Thoracic aorta (tissue), 2 donors: ENCODE data around the gene ERN1. TPM values are rescaled to one million over a fixed set of nuclear protein-coding genes. Genes with fewer than 3 reads are reported as not detected.
A peak's percentile ranks its signal among the peaks of the same experiment; 100 is the strongest.

Source experiments
- ATAC-seq: fragments of 150-250 bp; one replicate; pipeline ENCODE4 v1.8.0; 2017; ENCODE audit warnings: low read depth; ENCODE audit not compliant: insufficient number of reproducible peaks, low FRiP score
- DNase-seq: peaks from one replicate; pipeline ENCODE4 v3.0.0-alpha.2; 2020; ENCODE audit warnings: low spot score
- H3K27ac ChIP-seq, 2 donors: fragments of 200-600 bp; sonication (generic); 1 replicate in 1 of 2; 2 replicates in 1 of 2; pipeline ENCODE4 v1.5.1; 2016; ENCODE audit warnings: mild to moderate bottlenecking in 2 of 2, moderate library complexity in 2 of 2
- H3K27me3 ChIP-seq: fragments of 200-600 bp; sonication (generic); replicated peaks from 2 replicates; pipeline ENCODE4 v1.6.0; 2016; ENCODE audit warnings: mild to moderate bottlenecking; ENCODE audit not compliant: insufficient read depth
- H3K36me3 ChIP-seq: fragments of 200-600 bp; sonication (generic); one replicate; pipeline ENCODE4 v1.5.1; 2016
- H3K4me1 ChIP-seq, 2 donors: fragments of 200-600 bp; sonication (generic); 1 replicate in 1 of 2; 2 replicates in 1 of 2; pipeline versions ENCODE4 v1.5.1 to v1.6.0; 2016; ENCODE audit warnings: low read depth in 2 of 2, mild to moderate bottlenecking in 1 of 2; ENCODE audit not compliant: control insufficient read depth in 1 of 2
- H3K4me3 ChIP-seq: fragments of 200-600 bp; sonication (generic); 2 replicates; pipeline ENCODE4 v1.5.1; 2016; ENCODE audit warnings: mild to moderate bottlenecking
- H3K9me3 ChIP-seq: fragments of 200-600 bp; sonication (generic); 2 replicates; pipeline ENCODE4 v1.5.1; 2016
- total RNA-seq, 2 donors: library from RNA; depleted of rRNA; stranded (reverse); fragments of >200 nt; gene quantifications; one replicate each; pipeline versions ENCODE4 v1.1.0 to v1.2.3, GENCODE V29; 2016
- TF ChIP-seq, protein P1 (sequence below): fragments of 200-600 bp; sonication (generic); IDR thresholded peaks from one replicate; pipeline ENCODE4 v1.5.1; 2019; ENCODE audit warnings: antibody characterized with exemption

ERN1 gene
- total RNA-seq, 2 donors from 2014 or later = 13.0 to 22.7 TPM

DNA sequence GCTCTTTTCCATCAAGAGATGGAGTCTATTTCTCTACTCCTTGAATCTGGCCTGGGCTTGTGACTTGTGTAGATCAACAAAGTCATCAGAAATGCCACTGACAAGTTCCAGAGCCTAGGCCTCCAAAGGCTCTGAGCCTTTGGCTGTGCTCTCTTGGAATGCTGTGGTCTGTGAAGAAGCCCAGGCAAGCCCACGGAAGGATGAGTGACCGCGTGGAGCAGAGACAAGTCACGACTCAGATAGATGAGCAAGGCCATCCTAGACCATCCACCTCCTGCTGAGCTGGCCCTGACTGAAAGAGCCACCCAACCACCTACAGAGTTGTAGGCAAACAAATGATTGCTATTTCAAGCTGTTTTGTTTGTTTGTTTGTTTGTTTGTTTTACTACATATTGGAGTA is 97.9 kb downstream of the ERN1 start:
- DNase-seq = no peak

DNA sequence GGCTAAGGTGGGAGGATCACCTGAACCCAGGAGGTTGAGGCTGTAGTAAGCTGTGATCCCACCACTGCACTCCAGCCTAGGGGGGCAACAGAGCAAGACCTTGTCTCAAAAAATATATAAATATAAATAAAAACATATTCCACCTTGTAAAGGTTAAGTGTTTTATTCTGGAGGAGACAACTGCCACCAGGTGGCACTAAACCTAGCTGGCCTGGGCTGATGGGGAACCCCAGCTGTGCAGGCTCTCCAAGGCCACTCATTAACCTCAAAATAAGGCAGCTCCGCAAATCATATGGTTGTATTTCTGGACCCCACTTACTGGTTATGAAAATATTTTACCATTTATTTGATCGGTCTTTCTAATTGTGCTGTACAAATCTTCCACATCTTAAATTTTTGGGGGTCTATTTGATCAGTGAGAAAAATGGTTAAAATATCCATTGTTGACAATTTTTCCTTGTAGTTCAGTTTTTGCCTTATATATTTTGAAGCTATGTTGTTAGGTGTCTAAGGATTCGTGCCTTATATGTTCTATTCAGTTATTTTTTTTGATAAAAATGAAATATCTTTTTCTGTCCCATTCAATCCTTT is 101.0 kb downstream of the ERN1 start:
- TF ChIP-seq, protein P1, sequence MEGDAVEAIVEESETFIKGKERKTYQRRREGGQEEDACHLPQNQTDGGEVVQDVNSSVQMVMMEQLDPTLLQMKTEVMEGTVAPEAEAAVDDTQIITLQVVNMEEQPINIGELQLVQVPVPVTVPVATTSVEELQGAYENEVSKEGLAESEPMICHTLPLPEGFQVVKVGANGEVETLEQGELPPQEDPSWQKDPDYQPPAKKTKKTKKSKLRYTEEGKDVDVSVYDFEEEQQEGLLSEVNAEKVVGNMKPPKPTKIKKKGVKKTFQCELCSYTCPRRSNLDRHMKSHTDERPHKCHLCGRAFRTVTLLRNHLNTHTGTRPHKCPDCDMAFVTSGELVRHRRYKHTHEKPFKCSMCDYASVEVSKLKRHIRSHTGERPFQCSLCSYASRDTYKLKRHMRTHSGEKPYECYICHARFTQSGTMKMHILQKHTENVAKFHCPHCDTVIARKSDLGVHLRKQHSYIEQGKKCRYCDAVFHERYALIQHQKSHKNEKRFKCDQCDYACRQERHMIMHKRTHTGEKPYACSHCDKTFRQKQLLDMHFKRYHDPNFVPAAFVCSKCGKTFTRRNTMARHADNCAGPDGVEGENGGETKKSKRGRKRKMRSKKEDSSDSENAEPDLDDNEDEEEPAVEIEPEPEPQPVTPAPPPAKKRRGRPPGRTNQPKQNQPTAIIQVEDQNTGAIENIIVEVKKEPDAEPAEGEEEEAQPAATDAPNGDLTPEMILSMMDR = peak; percentile 75
- Histone ChIP-seq H3K27me3 (no peaks in the 10 kb centered on the region), H3K9me3 (no peaks in the 10 kb centered on the region), H3K27ac (no peak overlapping the region), H3K4me3 (no peak overlapping the region), H3K4me1 (peaks cover 0 to 5% of the 10 kb centered on the region in 2 donors), H3K36me3 (no peaks in the 10 kb centered on the region)
- DNase-seq = no peak
- ATAC-seq = no peak

More for the DNA sequence above, 97.9 kb downstream of the ERN1 start:
- no peaks in the 10 kb centered on the region for H3K36me3 ChIP-seq
- no peaks in the 10 kb centered on the region for H3K9me3 ChIP-seq
- TF ChIP-seq, protein P1 = no peak
- ATAC-seq = no peak
- no peaks in the 10 kb centered on the region for H3K27me3 ChIP-seq
- no peak overlapping the region for H3K27ac ChIP-seq
- H3K4me1 ChIP-seq = no peaks in the 10 kb centered on the region
- no peak overlapping the region for H3K4me3 ChIP-seq

DNA sequence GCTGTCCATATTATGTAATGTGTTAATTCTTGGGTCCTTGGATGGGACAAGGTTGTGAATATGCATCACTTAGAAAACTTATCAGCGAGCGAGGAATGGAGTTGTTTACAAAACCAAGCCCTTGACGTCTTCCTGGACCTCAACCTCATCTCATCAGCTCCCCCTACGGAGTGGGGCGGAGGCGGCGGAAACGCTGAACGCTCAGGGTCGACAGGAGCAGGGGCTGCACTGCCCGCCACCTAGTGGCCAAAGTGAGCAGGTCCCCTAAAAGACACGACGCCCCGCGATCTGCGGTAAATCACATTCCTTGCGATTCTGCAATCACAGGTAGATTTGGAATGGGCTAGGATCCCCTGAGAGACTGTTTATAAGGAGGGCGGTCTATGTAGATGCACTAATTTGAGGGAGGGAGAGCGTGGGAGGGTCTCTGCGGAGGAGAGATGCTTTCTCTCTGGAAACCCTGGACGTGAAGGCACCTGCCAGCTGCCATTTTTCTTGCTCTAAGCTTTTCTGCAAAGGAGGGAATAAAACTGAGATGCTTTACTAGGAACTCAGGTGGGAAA is 104.1 kb downstream of the ERN1 start:
- Histone ChIP-seq H3K27me3 (no peaks in the 10 kb centered on the region), H3K27ac (no peak overlapping the region), H3K36me3 (no peaks in the 10 kb centered on the region), H3K9me3 (no peaks in the 10 kb centered on the region), H3K4me1 (peaks cover 0 to 5% of the 10 kb centered on the region in 2 donors), H3K4me3 (peak overlapping the region; percentile 44)
- TF ChIP-seq, protein P1 = peak; percentile 97
- peak; percentile 19 for DNase-seq
- peak; percentile 30 for ATAC-seq

DNA sequence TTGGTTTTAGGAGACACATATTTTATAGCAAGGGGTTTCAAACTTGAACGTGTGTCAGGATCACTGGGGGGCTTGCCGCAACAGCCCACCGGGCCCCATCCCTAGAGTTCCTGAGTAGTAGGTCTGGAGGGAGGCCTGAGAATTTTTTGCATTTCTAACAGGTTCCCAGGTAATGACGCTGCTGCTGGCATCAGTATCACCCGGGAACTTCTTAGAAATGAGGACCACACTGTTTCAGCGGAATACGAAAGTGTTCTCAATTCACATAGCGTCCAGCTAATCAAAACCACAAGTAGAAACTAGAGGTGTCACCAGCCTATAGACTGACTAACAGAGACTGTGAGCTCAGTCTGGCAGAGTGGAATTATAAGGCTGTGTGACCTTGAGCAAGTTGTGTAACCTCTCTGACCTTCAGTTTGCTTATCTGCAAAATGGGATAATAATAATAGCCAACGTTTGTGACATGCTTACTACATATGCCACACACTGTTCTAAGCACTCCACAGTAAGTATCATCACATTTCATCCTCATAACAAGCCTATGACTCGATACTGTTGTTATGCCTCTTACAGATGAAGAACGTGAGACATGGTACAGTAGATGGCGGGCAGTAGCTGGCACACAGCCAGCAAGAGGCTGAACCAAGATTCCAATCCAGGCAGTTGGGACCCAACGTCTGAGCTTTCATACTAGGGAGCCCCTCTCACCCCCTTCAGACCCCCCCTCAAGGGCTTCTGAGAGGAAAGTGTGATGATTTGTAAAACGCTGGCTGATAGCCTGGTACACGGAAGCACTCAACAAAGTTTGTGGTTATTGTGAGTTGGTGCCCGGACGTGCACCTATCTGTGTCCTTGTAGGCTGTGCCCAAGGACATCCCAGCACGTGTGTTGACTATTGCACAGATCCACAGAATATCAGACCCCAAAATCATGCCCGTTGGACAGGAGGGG is 104.9 kb downstream of the ERN1 start:
- H3K4me1 ChIP-seq = peaks cover 0 to 5% of the 10 kb centered on the region in 2 donors
- no peaks in the 10 kb centered on the region for H3K27me3 ChIP-seq
- no peaks in the 10 kb centered on the region for H3K9me3 ChIP-seq
- no peaks in the 10 kb centered on the region for H3K36me3 ChIP-seq
- TF ChIP-seq, protein P1 = no peak
- H3K27ac ChIP-seq = no peak overlapping the region
- H3K4me3 ChIP-seq = peak overlapping the region; percentile 44
- no peak for ATAC-seq
- no peak for DNase-seq

DNA sequence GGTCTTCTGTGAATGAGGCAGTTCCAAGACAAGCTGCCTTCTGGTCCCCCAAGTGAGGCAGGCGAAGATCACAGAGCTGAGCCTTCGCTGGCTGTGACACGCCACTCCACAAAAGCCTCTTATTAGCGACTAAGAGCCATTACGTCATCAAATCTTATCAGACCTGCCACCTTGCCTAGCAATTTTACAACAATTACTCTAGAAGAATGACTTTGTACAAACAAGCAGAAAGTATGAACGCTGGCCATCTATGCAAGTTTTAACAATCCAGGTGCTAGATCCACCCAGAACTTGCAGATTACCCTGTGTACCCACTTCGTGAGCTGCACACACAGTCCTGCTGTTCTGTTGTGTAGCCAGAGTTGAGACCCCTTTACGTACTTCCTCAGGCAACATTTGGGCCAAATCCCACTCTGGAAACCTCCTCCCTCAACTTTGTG is 105.7 kb downstream of the ERN1 start:
- H3K4me1 ChIP-seq = peaks cover 0 to 5% of the 10 kb centered on the region in 2 donors
- DNase-seq (no peak), ATAC-seq (no peak)

More for the DNA sequence above, 105.7 kb downstream of the ERN1 start:
- no peak overlapping the region for H3K27ac ChIP-seq
- H3K4me3 ChIP-seq = no peak overlapping the region
- TF ChIP-seq, protein P1 = no peak
- H3K36me3 ChIP-seq = no peaks in the 10 kb centered on the region
- H3K9me3 ChIP-seq = no peaks in the 10 kb centered on the region
- H3K27me3 ChIP-seq = no peaks in the 10 kb centered on the region
